NB4 (cell line): Measurements from ENCODE around the gene ALDH4A1.
A peak's percentile ranks its signal among the peaks of the same experiment; 100 is the strongest.

ENCODE experiments used
- DNase-seq: peaks from one replicate; pipeline ENCODE4 v3.0.0; 2010; ENCODE audit warnings: low read depth
- H3K4me3 ChIP-seq: one replicate; pipeline ENCODE4 v1.5.1; 2011; ENCODE audit warnings: mild to moderate bottlenecking, low read depth, low read length, moderate library complexity
- CTCF ChIP-seq: IDR thresholded peaks from one replicate; pipeline ENCODE4 v1.5.1; 2012; ENCODE audit warnings: low read depth, low read length
- MAX ChIP-seq: IDR thresholded peaks from 2 replicates; pipeline ENCODE4 v1.6.1; 2011; ENCODE audit warnings: low read depth, low read length
- MYC ChIP-seq: IDR thresholded peaks from 2 replicates; pipeline ENCODE4 v1.6.1; 2011; ENCODE audit warnings: low read depth, low read length
- POLR2A ChIP-seq: IDR thresholded peaks from 2 replicates; pipeline ENCODE4 v1.6.1; 2011; ENCODE audit warnings: mild to moderate bottlenecking; ENCODE audit not compliant: insufficient read length; ENCODE audit errors: extremely low read depth

The ALDH4A1 gene

DNA sequence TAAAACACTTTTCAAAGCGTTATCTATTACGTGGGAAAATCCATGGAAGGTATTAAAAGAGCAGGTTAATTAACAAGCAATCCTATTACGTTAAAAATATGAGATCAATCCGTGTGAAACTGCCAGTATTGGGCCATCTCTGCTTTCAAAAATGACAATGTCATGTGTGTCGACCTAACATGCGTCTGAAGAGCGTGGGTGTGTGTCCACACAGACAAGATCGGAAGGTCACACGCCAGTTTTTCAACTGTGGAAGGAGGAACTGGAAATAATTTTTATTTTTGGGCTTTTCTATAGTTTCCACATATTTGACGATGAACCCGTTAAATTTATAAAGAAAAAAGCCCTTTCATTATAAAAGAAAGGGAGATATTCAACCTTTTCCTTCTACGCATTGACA lies 17.6 kb upstream of the ALDH4A1 start:
- no peak overlapping the region for H3K4me3 ChIP-seq
- TF ChIP-seq CTCF (no peak), MYC (no peak), MAX (no peak), POLR2A (no peak)
- no peak for DNase-seq

- no peak overlapping the region for H3K4me3 ChIP-seq
- TF ChIP-seq MYC (no peak), CTCF (no peak), POLR2A (no peak)
- no peak for DNase-seq
Observed at GRCh38 chr1:18919197-18919905, 17.0 kb upstream of the ALDH4A1 start.

GRCh38 chr1:18918417-18918816 lies 16.1 kb upstream of the ALDH4A1 start:
- TF ChIP-seq MYC (no peak), CTCF (no peak), POLR2A (no peak), MAX (no peak)
- H3K4me3 ChIP-seq: no peak overlapping the region
- no peak for DNase-seq

DNA sequence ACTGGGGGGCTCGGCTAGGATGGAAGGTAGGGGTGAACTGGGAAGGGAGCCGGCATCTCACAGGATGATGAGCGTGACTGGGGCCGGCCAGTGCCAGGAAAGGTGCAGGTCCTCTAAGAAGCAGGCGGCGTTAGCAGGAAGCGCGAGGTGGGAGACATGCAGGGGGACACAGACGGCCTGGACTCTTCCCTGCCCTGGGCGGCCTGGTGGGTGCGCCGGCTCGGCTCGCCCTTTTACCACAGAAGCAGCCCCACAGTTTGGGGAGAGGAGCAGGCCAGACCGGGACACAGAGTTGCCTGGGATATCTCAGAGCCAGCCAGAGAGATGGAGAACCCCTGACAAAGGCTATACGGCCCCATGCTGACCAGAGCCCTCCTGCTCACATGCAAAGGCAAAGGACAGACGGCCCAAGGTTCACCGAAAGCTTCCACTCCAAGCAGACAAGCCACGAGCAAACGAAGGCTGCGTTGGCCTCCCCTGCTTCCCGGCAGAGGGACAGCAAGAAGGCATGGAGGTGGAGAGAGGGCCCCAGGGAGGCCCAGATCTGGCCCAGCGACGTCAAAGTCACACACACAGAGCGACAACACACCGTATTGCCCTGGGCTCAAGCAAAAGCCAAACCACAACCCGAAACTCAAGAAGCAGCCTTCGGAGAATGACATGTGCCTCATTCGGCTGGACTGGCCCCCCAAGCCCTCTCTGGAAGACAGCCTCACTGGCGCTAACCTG lies 14.9 kb upstream of the ALDH4A1 start:
- TF ChIP-seq POLR2A (no peak), MAX (no peak), CTCF (no peak), MYC (no peak)
- H3K4me3 ChIP-seq: no peak overlapping the region
- DNase-seq: no peak

- no peak for DNase-seq
- no peak overlapping the region for H3K4me3 ChIP-seq
- no peak for TF ChIP-seq MAX
Observed at GRCh38 chr1:18915341-18915740, 13.0 kb upstream of the ALDH4A1 start.

DNA sequence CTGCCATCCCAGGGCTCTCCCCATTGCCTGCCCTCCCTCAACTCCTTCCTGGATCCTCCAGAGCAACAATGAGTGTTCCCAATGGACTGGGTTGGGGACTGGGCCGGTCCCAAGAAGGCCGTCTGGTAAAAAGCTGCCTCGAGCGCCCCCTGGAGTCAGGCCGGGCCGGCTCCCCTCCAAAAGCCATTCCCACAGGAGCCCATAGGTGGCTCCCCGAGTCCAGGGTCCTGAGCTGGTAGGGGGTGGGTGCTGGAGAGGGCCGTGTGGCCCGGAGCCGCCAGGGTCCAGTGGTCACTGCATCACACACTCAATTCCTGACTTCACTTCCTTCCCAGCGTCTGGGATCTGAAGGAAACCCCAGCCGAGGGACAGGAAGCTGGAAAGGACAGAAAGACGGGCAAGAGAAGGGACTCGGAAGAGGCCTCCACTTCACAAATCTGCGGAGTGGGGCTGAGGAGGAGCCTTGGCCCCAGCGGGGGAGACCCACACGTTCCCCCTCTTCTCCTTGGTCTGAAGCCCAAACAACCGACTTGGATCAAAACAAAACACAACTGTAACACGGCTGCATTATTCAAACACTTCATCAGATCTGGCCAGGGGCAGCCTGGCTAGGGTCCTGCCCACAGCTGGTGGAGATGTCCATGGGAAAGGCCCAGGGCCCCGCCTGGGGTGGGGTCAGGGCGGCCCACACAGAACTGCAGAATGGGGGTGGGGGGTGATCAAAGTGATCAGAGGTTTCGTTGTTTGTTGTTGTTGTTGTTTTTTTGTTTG lies 10.9 kb upstream of the ALDH4A1 start:
- no peak overlapping the region for H3K4me3 ChIP-seq
- peak; percentile 78 for DNase-seq
- TF ChIP-seq MYC: no peak
- TF ChIP-seq CTCF: peak; percentile 99
- TF ChIP-seq MAX: no peak
